AG08395 (cell line): Measurements from ENCODE around the gene ITPRID1.

Experiments
- DNase-seq: peaks from one replicate; pipeline ENCODE4 v3.0.0; 2012; ENCODE audit warnings: mixed read lengths, low spot score

ITPRID1 gene

DNA sequence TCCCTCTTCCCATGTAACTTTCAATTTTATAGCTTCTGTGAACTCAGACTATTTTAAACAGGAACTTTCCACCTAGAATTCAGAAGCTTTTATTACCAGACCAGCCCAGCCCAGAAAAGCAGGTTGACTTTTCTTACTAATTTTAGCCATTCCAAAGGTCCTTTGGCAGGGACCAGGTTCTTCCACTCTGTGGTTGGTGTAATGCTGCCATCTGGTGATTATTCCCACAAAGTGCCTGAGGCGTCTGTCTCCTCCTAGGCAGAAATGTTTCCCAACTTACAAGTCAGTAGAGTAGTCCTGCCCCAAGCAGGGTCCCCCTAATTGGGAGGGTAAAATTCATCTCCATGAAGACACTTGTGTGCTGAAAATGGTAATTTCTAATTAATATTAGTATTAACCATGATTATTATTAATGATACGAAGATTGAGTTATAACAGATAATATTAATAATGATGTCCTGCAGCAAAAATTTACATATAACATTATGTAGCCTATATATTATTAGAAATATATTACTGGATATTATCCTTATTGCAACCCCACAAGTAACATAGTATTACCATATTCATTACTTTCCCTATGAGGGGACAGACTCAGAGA, 120.1 kb downstream of the ITPRID1 start:
- DNase-seq, result peak; percentile 62

DNA sequence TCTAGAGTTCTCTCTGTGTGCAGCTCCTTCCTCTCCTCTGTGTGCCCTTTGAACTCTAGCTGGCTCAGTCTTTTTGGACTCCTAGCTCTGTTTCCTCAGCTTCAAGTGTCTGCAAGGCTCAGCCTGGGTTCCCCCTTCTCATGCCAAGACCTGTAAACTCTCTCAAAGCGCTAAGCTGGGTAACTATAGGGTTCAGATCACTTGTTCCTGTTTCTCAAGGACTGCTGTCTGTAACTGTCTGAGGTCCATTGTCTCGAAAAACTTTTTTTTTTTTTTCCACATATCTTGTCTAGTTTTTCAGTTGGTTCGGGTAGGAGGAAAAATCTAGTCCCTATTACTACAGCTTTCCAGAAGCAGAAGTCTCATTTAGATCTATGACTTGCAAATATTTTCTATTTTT, 126.5 kb downstream of the ITPRID1 start:
- DNase-seq, result no peak

DNA sequence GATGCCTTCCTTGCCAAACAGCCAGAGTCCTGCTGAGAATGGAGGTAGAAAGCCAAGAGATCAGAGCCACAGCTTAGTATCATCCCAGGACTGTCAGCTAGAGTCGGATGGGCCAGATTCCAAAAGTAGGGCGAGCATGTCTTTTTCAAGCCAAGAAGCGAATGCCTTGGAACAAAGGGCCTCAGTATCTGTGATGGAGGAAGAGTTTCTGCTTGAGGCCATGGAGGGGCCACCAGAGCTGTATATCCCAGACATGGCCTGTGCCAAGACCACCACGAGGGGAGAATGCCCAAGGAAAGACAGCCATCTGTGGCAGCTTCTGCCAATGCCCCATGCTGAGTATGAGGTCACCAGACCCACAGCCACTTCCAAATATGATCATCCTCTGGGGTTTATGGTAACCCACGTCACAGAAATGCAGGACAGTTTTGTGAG, 128.8 kb downstream of the ITPRID1 start:
- no peak for DNase-seq

GRCh38 chr7:31646942-31647341, 133.1 kb downstream of the ITPRID1 start:
- no peak for DNase-seq

DNA sequence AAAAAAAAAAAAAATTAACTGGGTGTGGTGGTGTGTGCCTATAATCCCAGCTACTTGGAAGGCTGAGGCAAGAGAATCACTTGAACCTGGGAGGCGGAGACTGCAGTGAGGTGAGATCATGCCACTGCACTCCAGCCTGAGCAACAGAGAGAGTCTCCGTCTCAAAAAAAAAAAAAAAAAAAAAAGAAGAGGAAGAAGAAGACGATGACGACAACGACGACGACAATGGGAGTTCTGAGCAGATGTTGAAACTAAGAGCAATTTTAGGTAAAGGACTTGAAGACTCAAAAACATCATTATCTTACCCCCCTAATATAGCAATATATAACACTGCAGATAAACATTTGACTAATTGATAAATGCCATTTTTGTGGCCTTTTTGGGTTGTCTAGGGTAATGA, 133.6 kb downstream of the ITPRID1 start:
- DNase-seq, result no peak

DNA sequence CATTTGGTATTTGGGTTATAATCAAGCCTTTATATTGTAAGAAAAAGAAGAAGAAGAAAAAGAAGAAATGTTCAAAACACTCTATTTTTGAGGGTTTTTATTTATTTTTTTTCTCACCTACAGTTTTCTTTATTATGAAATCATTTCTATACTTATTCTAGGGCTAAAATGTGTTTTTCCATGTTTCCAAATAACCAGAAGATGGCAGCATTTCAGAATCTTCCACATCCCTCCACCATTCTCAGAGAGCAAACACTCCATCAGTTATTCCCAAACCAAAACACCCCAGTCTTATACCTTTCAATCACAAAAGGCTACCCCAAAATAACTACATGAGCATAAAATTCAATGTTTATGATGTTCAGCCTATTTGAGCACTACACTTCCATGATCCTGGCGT, 134.4 kb downstream of the ITPRID1 start:
- no peak for DNase-seq

DNA sequence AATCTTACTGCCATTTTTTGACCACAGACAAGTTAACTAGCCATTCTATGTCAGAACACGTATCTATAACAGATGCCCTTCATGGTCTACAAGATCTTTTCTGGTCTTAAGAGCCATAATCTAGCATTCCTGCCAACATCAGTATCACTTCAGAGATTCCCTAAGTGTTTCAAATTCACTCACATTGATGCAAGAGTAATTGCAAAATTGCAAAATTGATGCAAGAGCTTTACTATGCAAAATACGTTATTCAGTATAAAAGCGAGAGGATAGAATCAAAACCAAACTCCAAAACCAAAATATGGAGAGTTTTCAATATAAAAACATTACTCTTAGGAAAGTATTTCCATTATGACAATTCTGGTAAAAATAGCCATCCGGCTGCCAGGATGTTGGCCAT, 135.0 kb downstream of the ITPRID1 start:
- DNase-seq, result no peak

GRCh38 chr7:31651234-31652062, 137.6 kb downstream of the ITPRID1 start:
- DNase-seq, result no peak

DNA sequence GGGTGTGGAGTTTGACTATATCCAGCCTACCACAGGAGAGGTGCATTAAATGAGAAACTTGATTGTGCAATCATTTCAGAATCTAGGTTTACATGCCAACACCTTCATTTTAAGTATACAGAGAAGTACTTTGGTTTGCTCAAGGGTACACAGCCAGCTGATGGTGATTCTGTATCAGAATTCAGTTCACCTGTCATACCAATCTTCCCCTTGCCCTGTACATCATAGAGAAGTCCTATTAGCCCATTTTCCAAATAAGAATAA, 138.1 kb downstream of the ITPRID1 start:
- DNase-seq, result no peak

DNA sequence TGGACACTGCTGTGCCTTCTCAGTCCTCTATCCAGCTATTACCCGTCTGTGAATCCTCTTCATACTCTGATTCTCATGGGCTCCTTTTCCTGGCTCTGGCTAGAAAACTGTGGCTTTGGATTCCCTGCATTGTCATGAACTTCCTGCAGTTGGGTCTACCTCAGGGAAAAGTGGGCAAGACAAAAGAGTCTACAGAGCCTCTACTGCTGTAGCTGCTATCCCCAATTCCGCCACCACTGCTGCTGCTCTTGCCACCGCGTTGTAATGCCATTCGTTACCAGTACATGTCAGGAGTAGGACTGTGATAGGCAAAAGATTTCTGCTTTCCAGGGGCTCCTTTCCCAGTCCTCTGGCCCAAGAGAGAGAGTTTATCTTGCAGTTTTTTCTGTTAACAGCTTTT, 149.2 kb downstream of the ITPRID1 start:
- DNase-seq, result no peak

- no peak for DNase-seq
Measured at GRCh38 chr7:31664890-31665289, 151.0 kb downstream of the ITPRID1 start.

DNA sequence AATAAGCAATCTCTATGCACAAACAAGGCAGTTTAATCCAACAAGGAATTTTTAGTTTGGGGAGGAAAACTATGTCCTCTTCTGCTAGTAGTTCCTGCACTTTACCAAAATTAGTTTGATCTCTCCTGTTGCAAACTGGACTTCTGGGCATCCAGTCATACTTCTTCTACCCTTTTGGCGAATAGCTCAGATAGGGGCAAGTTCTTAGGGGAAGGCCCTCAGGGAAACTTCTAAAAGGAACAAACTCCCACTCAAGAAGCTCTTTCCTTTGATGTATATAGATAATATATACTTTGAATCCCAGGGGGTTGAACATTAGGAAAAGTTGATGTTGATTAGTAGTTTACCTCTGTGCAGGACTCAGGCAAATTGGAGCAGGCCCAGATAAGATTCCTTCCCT, 151.7 kb downstream of the ITPRID1 start:
- no peak for DNase-seq

DNA sequence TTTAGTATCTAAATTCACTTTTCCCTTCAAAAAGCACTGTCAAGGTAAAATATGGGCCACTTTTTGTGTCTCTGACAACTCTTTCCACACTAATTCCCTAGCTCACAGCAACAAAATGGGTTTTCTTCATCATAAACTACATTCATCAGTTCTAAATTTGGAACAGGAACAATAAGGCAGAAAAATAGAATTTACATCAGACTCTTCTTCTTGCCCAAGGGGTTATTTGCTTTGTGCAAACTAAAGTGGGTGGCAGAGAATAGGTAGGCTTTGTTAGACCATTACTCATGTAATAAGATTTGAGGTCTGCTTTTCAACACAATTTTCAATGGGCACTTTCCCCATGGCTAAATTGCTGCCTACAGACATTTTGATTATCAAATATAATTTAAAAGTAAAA, 155.6 kb downstream of the ITPRID1 start:
- DNase-seq, result no peak

DNA sequence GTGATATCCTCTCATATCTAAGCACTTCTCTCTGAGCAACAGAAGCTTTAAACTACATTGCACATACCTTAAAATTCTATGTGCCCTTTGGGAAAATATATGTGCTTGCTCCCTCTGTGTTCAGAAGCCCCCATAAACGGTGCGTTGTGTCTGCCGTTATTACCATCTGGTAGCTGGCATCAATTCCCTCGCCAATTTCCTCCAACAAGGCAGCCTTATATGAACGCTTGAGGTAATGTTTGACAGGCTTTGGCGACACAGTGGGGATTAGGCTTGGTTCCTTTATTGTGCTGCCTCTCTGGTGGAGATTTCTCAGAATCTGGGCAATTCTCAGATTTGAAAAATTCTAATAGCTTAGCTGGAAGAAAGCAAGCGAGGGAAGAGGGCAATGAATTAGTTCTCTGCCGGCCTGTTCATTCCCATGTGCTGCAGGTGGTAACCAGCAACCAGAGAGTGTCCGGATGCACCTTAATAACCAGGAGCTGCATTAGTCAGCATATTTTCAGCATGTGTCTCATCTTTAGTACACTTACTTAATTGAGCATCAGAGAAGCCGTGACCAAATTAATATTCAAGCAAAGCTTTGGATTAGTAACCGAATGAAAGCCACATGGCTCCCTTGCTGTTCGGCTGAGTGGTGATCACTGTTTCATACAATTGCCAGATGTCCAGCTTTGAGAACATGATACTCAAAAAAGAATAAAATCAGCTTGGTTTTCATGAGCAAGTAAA, 165.8 kb downstream of the ITPRID1 start:
- DNase-seq, result no peak

DNA sequence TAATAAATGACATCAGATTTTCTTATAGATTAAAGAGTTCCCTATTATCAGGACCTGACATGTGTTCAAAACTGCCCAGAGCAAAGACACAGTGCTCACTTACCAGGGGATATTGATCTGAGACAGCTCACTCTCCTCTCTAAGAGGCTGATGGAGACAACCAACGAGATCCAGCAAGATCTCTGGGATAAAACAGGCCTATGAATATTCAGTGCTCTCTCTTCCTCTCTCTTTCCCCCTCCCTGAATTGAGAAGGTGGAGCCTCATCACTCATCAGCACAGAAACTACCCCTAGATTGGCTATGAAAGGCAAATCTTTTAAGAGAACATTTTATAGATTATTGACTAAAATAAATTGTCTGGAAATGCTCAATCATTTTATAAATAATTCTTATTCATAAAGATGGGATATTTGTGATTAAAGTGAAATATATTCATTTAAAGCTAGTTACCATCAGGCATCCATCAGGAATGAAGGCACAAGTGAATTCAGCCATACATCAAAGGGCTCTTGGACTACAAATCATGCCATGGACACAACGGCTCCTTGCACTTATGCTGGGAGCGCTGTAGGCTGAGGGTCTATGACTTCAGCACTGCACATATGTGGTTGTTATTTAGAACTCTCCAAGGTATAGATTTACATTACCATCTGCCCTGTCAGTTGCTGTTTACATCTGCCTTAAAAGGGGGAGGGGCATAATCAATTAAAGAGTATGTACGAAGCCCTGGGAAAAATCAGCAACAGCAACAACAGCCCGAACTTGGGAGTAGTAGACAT, 169.7 kb downstream of the ITPRID1 start:
- no peak for DNase-seq

DNA sequence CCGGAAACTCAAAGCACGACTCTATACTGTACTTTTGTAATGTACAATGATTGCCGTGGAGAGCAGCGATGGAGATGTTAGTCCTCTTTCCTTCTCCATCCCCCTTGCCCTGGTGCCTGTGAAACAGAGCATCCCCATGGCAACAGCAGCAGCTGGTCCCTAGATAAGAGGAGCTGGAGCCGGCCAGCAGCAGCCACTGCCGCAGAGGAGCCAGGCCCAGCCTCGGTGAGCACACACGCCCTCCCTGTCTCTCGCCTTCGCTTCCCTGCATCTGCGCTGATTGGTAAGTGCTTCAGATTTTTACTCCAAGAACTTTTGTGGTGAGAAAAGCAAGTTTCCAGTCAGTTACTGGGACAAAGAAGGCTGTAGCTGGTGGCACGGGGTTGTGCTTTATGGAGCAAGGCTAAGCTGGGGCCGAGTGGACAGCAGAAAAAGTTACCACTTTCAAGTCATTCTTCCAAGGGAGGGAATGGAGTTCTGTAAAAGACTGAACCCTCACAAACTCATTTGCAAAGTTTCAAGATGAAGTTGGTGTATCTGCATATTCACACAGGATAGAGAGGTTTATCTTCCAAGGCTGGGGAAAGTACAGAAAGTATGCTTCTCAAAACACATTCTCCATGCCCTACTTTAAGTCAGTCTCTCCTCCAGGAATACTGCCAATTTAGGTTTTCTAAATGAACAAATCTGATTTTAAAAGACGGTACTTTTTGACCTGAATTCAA, 173.3 kb downstream of the ITPRID1 start, which contains the start of gene PPP1R17:
PPP1R17 (plus strand) TSS at position 192 of the 725 bp plus-strand sequence. CDS start 5,227 bp downstream, outside the sequence.
- DNase-seq, result no peak

- DNase-seq, result no peak
Measured at GRCh38 chr7:31688372-31688771, 174.5 kb downstream of the ITPRID1 start.

- no peak for DNase-seq
Measured at GRCh38 chr7:31688996-31689395, 175.1 kb downstream of the ITPRID1 start.

GRCh38 chr7:31690935-31691334, 177.0 kb downstream of the ITPRID1 start:
- no peak for DNase-seq

DNA sequence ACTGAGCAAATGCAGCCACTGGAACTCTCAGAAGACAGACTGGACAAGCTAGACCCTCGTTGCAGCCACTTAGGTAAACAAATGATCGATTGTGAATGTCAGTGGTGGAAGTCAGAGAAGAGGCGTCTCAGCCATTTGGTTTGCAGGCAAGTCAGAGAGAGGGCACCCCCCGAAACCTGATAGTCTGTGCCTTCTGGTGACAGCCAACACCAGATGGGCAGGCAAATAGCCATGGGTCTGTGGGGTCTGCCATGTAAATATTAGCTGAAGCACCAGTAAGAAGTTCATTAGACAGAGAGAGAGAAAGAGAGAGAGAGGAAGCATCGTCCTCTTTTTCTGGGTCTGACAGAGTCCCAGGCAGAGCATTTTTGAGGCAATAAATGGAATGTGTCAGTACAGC, 178.6 kb downstream of the ITPRID1 start:
- DNase-seq, result no peak

- DNase-seq, result no peak
Measured at GRCh38 chr7:31692871-31693270, 179.0 kb downstream of the ITPRID1 start.
